Stimulated activated CD4-positive, alpha-beta T cell treated with anti-CD3 and anti-CD28 coated beads, Interleukin-1b, Interleukin-23, amount 100 ng/mL, for 24 hours (primary cell): ENCODE measurements around the gene ANGPTL2.

Source experiments
- DNase-seq, 4 experiments: peaks; one replicate each; pipeline ENCODE4 v3.0.0-alpha.2; 2020; ENCODE audit warnings: low read depth in 4 of 4, low spot score in 1 of 4

ANGPTL2 gene

DNA sequence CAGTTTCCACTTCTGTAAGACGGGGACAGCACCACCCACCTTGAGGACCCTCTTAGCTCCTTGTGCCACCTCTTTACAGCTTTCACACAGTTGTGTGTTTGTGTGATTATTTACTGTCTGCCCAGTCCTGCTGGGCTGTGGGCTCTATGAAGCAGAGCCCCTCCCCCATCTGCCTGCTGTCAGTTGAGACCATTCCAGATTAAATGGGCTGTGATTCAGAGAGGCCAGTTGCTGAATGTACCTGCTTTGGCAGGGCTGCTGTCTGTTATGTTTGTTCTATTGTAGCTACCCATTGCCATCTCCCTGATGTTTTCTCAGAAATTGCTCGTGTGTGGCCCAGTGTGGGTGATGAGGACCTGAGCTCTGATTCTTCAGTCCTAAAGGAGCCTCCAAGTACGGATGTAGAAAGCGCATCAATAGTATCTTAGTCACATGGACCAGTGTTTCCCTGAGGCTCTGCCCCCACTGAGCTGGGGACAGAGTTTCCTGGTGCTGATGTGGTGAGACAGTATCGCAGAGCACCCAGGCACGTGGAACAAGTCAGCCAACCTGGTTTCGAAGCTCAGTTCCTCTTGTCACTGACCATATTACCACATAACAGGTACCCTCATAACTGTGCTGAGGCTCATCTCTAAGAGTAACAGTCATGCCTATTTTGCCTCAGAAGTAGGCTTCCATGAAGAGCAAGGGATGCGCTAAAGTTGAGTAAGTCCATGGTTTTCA lies 3.7 kb downstream of the ANGPTL2 start:
- DNase-seq: no peak

GRCh38 chr9:127117801-127118200 lies 4.6 kb downstream of the ANGPTL2 start:
- no peak for DNase-seq

DNA sequence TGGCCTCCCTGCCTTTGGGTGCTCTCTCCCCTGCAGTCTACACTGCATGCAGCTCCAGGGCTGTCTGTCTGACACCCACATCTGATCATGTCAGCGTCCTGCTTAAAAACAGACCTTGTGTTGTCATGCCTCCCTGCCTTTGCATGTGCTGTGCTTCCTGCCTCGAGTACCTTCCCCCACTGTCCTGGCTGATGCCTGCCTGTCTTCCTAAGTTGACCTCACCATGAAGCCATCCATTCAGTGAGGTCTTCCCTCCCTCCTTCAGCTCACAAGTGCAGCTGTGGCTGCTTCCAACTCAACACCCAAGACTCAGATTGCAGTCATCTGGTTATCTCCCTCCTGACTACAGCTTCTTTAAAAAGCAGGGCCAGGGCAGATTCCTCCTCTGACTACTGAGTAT lies 5.5 kb downstream of the ANGPTL2 start:
- no peak for DNase-seq

GRCh38 chr9:127116088-127116726 lies 6.2 kb downstream of the ANGPTL2 start:
- DNase-seq: no peak

- DNase-seq: no peak
These were observed 7.8 kb downstream of the ANGPTL2 start for GRCh38 chr9:127114606-127115005.

GRCh38 chr9:127113191-127113972 lies 9.1 kb downstream of the ANGPTL2 start:
- DNase-seq: no peak

GRCh38 chr9:127112735-127113161 lies 9.7 kb downstream of the ANGPTL2 start:
- no peak for DNase-seq

DNA sequence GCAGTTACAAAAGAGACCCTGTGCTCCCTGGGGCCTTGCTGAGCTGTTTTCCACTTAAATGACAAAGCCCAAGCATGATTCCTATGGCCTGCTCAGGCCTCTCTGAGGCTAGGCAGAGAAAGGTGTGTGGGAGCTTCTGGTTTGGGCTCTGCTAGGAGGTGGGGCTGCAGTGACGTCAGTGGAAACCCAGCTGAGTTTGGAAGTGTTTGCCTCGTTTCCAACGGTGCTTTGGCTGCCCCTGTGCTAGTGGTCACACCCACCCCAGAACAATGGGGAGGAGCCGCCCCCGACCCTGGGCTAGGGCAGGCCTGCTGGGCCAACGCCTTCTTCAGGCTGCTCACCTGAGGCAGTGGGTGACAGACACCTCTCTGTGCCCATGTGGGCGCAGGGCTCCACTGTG lies 10.4 kb downstream of the ANGPTL2 start:
- DNase-seq: no peak

- no peak for DNase-seq
These were observed 13.2 kb downstream of the ANGPTL2 start for GRCh38 chr9:127109212-127109711.

DNA sequence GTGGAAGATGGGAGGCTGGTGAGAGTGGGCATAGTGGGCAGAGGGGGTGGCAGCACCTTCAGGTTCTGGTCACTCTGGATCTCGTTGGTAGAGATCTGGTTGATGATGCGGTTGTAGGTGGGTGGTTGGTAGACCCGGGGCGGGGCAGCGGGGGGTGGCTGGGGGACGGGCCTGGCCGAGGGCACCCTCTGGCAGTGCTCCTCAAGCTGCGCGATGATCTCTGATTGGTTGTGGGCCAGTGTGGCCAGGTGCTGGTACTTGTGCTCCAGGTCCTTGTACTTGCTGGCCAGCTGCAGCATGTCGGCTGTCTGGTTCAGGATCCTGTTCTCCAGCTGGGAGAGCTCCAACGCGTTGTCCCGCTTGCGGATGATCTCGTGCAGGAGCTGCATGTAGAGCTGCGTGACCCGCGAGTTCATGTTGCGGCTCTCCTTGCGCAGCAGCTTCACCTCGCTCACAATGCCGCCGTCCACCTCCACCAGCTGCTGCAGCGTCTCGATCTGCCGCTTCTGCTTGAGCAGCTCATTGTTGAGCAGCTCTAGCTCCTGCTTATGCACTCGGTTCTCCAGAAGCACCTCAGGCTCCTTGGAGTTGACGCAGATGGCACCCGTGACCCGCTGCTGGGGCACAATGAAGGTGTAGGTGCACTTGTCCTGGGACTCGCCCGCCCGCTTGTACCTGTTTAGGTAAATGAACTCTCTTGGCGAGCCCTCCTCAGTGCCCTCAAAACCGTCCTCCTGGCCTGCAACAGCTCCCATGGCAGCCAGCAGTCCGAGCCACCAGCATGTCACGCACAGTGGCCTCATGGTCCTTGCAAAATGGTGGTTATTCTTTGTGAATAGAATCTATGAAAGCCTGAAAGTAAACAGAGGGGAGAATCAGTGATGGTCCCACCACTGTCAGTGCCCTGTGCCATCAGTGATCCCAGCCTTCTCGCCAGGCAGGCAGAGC lies 14.2 kb downstream of the ANGPTL2 start:
- no peak for DNase-seq

DNA sequence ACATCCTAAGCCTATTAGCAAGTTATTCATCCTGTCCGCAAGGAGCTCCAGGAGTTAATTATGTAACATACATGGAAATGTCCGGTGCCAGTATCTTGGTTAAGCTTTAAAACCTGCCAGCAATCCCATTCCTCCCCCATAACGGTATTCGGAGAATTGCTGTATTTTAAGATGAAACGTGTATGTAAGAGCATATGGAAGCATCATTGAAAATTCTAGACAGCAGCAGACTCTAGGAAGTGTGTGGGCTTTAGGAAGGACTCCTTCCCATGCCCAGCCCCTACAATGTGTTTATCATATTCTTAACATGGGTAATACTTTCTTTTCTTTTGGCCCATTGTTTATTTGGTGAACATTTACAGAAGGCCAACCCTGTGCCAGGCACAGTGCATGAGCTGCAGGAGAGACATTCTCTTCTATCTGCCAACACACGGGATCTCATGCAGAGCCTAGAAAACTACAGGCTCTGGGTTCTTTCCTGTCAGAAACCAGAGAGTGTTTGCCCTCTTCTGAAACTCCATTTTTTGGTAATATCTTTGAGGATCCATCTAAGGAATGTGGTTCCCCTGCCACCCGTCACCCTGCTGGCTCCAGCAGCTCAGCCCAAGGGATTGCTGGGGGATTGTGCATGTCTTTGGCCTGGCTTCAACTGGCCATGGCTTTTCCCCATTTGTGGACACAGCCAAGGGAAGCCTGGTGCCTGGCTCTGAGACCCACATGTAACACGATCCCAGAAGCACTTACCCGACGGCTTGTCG lies 15.1 kb downstream of the ANGPTL2 start:
- no peak for DNase-seq

- no peak for DNase-seq
These were observed 16.0 kb downstream of the ANGPTL2 start for GRCh38 chr9:127106466-127106855.

GRCh38 chr9:127105805-127106465 lies 16.5 kb downstream of the ANGPTL2 start:
- no peak for DNase-seq

DNA sequence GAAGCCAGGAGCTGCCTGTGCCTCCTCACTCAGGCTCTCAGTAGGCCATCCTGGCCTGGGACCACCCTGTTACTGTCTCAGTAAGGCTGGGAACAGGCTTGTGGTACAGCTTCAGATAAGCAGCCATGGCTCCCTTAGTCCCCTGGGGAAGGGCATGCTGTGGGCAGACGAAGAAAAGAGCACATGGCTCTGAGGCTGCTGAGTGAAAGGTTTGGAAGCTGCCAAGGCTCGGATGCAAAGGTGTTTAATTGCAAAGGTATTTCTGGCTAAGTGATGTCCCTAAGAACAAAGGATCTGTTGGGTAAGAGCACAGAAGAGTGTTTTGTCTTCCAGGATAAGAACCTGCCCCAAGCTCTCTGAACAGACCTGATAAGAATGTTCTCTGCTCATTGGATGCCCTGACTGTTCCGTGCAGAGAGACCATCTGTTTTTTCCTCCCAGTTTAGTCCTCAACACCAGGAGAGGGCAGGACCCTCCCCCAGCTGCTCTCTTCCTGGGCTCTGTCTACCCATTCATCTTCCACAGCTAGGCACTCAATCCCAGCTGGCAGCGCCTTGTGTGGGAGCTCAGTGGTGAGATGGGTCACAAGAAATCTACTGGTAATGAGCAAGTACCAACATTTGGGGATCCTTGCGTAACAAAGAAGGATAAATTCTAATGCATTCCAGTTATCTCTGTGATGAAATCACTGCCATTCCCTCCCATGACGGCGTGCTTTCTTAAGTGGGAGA lies 17.7 kb downstream of the ANGPTL2 start:
- DNase-seq: no peak

GRCh38 chr9:127102788-127103187 lies 19.6 kb downstream of the ANGPTL2 start:
- no peak for DNase-seq

DNA sequence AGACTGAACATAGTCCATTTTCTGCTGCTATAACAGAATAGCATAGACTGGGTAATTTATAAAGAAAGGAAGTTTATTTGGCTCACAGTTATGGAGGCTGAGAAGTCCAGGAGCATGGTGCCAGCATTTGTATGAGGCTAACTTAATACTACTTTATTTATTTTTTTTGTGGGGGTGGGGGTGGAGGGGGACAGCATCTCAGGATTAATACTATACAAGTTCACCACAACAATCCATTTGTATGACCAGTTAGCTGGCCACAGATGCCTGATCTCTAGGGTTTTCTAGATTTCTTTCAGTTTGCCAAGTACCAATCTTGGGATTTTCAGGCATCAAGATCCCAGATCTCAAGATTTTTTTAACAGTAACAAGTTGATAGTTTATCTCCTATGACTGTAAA lies 20.3 kb downstream of the ANGPTL2 start:
- DNase-seq: no peak

DNA sequence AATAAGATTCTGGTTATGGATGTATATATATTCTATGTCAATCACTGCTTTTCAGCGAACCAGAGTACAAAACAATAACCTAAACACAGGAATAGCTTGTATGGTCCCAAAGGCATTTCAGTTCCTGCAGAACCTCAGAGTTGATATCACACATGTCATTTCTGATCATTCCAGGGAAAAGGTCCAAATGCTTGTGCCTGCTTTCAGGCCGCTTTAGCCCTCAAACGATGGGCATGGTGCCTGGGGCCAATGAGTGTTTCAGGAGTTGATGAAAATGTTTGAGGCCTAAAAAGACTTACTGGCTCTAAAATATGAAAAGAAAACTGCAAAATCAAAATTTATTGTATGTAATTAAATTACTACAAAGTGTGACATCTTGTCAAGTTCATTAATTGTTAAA lies 22.8 kb downstream of the ANGPTL2 start:
- no peak for DNase-seq

GRCh38 chr9:127098916-127099553 lies 23.4 kb downstream of the ANGPTL2 start:
- no peak for DNase-seq
